Tibial artery (tissue), 4 donors: ENCODE results near the gene RIN1.
A peak's percentile ranks its signal among the peaks of the same experiment; 100 is the strongest.

Source experiments
- DNase-seq, 2 donors: peaks; one replicate each; pipeline ENCODE4 v3.0.0-alpha.2; 2019
- H3K27ac ChIP-seq, 2 donors: fragments of 200-600 bp; sonication (generic) in 1 of 2; 1 replicate in 1 of 2; 2 replicates in 1 of 2; pipeline ENCODE4 v1.5.1; 2018 to 2019; ENCODE audit warnings: mild to moderate bottlenecking in 1 of 2
- H3K27me3 ChIP-seq, 2 donors: fragments of 200-600 bp; sonication (generic) in 1 of 2; one replicate each; pipeline versions ENCODE4 v1.5.1 to v1.6.0; 2016 to 2019
- H3K36me3 ChIP-seq, 3 donors: fragments of 200-600 bp; sonication (generic) in 2 of 3; one replicate each; pipeline ENCODE4 v1.5.1; 2016 to 2019; ENCODE audit warnings: mild to moderate bottlenecking in 2 of 3
- H3K4me1 ChIP-seq, 4 donors: fragments of 200-600 bp; sonication (generic) in 2 of 4; 1 replicate in 3 of 4; 2 replicates in 1 of 4; pipeline ENCODE4 v1.5.1; 2016 to 2019
- H3K4me3 ChIP-seq, 2 donors: fragments of 200-600 bp; sonication (generic) in 1 of 2; 1 replicate in 1 of 2; 2 replicates in 1 of 2; pipeline ENCODE4 v1.5.1; 2018 to 2019; ENCODE audit warnings: mild to moderate bottlenecking in 2 of 2
- H3K9me3 ChIP-seq, 3 donors: fragments of 200-600 bp; sonication (generic) in 1 of 3; one replicate each; pipeline ENCODE4 v1.5.1; 2016 to 2019
- CTCF ChIP-seq, 2 experiments: fragments of 200-600 bp in 1 of 2; fragments of 450-650 bp in 1 of 2; IDR thresholded peaks; one replicate each; pipeline ENCODE4 v1.5.1; 2017 to 2019; ENCODE audit warnings: antibody characterized with exemption in 2 of 2, mild to moderate bottlenecking in 1 of 2, moderate library complexity in 1 of 2
- intact Hi-C: fragments of 100-400 bp; cut with DNase I; formaldehyde crosslinking; loops from one replicate; pipeline ENCODE4 v1.15.0; 2023; ENCODE audit warnings: low total_unique reads

Gene RIN1

DNA sequence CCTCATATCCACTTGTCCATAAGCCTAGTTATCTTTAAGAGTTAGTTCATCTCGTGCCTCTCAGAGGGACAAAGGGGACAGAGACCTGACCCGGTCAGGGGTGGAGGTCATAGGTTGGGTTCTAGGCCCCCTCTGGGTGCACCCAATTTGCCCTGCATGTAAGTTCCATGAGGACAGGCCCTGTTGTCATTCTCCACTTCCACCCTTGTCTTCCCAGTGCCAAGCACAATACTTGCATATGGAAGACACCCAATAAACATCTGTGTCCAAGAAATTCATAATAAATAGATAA is 46.0 kb downstream of the RIN1 start:
- no peak for DNase-seq
- H3K27me3 ChIP-seq: peaks cover 0 to 35% of the 10 kb centered on the region in 2 donors
- TF ChIP-seq CTCF (IDR thresholded peaks at IDR 0.05): no peak
- H3K27ac ChIP-seq: no peak overlapping the region
- peaks cover 0 to 36% (median 30%) of the 10 kb centered on the region in 4 donors for H3K4me1 ChIP-seq
- peaks cover 0 to 5% (median 0%) of the 10 kb centered on the region in 3 donors for H3K36me3 ChIP-seq
- intact Hi-C loops: no loop called here
- no peaks in the 10 kb centered on the region for H3K9me3 ChIP-seq
- no peak overlapping the region for H3K4me3 ChIP-seq

GRCh38 chr11:66289548-66290329 is 46.5 kb downstream of the RIN1 start:
- Histone ChIP-seq H3K27me3 (peaks cover 0 to 30% of the 10 kb centered on the region in 2 donors), H3K4me1 (peaks cover 0 to 36% (median 30%) of the 10 kb centered on the region in 4 donors), H3K36me3 (peaks cover 0 to 10% (median 0%) of the 10 kb centered on the region in 3 donors), H3K27ac (peak overlapping the region; percentile 94 to 96), H3K9me3 (no peaks in the 10 kb centered on the region), H3K4me3 (peak overlapping the region; percentile 83 to 91)
- DNase-seq: peak; percentile 54 to 84
- intact Hi-C loops: no loop called here
- TF ChIP-seq CTCF (IDR thresholded peaks at IDR 0.05): no peak

GRCh38 chr11:66288671-66289547 is 47.3 kb downstream of the RIN1 start, which contains the start of gene YIF1A:
Gene YIF1A (minus strand): TSS chr11:66289143. CDS start chr11:66288985, 158 bp downstream.
- Histone ChIP-seq H3K4me3 (peak within 1 kb of the TSS; percentile 83 to 91), H3K36me3 (peaks cover 0 to 17% (median 0%) of the 10 kb centered on the region in 3 donors), H3K9me3 (no peaks in the 10 kb centered on the region), H3K27ac (peak within 1 kb of the TSS; percentile 94 to 96), H3K4me1 (peaks cover 0 to 36% (median 30%) of the 10 kb centered on the region in 4 donors), H3K27me3 (peaks cover 0 to 22% of the 10 kb centered on the region in 2 donors)
- intact Hi-C loops: no loop called here
- no peak for TF ChIP-seq CTCF (IDR thresholded peaks at IDR 0.05)
- DNase-seq: peak; percentile 99

DNA sequence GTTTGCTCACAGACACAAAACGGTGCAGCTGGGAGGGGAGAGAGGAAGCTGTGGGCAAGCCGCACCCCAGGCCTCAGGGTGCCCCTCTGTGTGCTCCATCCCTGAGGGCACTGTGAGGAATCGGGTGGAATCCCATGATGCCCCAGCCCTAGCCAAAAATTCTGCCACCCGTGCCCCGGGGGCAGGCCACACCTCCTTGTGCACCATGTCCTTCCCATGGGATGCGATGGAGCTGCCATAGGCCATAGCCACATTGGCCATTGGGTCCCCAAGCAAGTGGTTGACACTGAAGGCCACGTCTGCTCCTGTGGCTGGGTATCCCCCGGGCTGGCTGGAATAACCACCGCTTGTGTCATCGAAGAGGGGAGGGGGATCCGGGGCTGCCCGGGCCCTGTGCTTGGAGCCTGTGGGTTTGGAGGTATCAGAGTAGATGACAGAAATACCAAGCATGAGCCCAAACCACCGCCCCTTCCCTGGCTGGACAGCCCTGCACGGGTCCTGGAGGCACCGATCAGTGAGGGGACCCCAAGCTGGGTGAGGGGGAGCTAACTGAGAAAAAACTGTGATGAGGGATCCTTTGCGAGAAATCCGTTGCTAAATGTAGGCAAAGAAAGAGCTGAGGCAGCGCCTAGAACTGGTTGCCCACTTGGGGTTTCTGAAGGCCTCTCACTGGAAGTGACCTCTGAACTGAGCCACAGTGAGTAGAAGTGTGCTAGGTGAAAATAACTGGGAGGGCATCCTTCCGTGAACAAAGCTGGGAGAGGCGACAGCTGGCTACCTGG is 48.2 kb downstream of the RIN1 start:
- no peak for DNase-seq
- no peak for TF ChIP-seq CTCF (IDR thresholded peaks at IDR 0.05)
- Histone ChIP-seq H3K4me1 (peaks cover 0 to 38% (median 30%) of the 10 kb centered on the region in 4 donors), H3K27ac (peak overlapping the region; percentile 94 to 96), H3K4me3 (peak overlapping the region; percentile 83 to 91), H3K36me3 (peaks cover 0 to 17% (median 4%) of the 10 kb centered on the region in 3 donors), H3K27me3 (peaks cover 0 to 13% of the 10 kb centered on the region in 2 donors), H3K9me3 (no peaks in the 10 kb centered on the region)
- intact Hi-C loops: no loop called here

GRCh38 chr11:66287211-66287888 is 48.9 kb downstream of the RIN1 start:
- intact Hi-C loops: no loop called here
- H3K27me3 ChIP-seq: peaks cover 0 to 6% of the 10 kb centered on the region in 2 donors
- H3K36me3 ChIP-seq: peaks cover 0 to 17% (median 4%) of the 10 kb centered on the region in 3 donors
- no peaks in the 10 kb centered on the region for H3K9me3 ChIP-seq
- H3K4me1 ChIP-seq: peaks cover 3 to 44% (median 36%) of the 10 kb centered on the region in 4 donors
- no peak overlapping the region for H3K27ac ChIP-seq
- DNase-seq: no peak
- TF ChIP-seq CTCF (IDR thresholded peaks at IDR 0.05): no peak
- H3K4me3 ChIP-seq: peak overlapping the region in 1 of 2 donors; percentile 83
